ENCODE data around the gene RTN4RL1.

DNA sequence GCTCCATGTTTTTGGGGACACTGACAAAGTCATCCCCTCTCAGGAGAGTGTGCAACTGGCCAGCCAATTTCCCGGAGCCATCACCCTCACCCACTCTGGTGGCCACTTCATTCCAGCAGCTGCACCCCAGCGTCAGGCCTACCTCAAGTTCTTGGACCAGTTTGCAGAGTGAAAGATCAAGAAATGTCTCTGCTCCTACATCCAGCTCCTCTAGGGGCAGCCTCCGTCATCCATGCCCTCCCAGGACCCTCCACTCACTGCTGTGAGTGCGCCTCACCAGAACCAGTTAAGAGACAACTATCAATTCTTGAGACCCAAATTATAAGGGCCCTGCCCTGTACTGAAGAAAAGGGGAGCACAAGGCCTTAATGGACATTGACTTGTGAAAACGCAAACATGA is 17.8 kb upstream of the RTN4RL1 start:
- TF ChIP-seq CTCF (conservative IDR thresholded peaks at IDR 0.05; ENCODE audit: low read length) (peak; percentile 30), EZH2phosphoT487 (IDR thresholded peaks at IDR 0.05; ENCODE audit: borderline replicate concordance) (no peak)

All from Loucy (cell line).